HepG2 (cell line): ENCODE results near the gene ELL. TPM values are rescaled to one million over a fixed set of nuclear protein-coding genes. Genes with fewer than 3 reads are reported as not detected.

Source experiments
- ATAD3A ChIP-seq: sonication (generic); formaldehyde crosslinking; IDR thresholded peaks from 2 replicates; pipeline ENCODE4 v1.4.0; 2020; ENCODE audit warnings: missing genetic modification reagents
- ETV6 ChIP-seq: sonication (generic); formaldehyde crosslinking; conservative IDR thresholded peaks from 2 replicates; pipeline ENCODE4 v1.4.0; 2020; ENCODE audit warnings: missing genetic modification reagents
- FOSL2 ChIP-seq: sonication (generic); formaldehyde crosslinking; IDR thresholded peaks from 2 replicates; pipeline ENCODE4 v1.4.0; 2020; ENCODE audit warnings: missing genetic modification reagents
- GATAD2A ChIP-seq: IDR thresholded peaks from 2 replicates; pipeline ENCODE4 v1.6.1; 2016
- HIVEP1 ChIP-seq: sonication (generic); formaldehyde crosslinking; IDR thresholded peaks from 2 replicates; pipeline ENCODE4 v1.4.0; 2020; ENCODE audit warnings: mild to moderate bottlenecking, missing genetic modification reagents
- IKZF5 ChIP-seq: IDR thresholded peaks from 2 replicates; pipeline ENCODE4 v1.6.1; 2018; ENCODE audit warnings: missing genetic modification reagents, mild to moderate bottlenecking, missing compliant biosample characterization
- MNT ChIP-seq: fragments of 450-650 bp; IDR thresholded peaks from 2 replicates; pipeline ENCODE4 v1.6.1; 2016
- MXD4 ChIP-seq: IDR thresholded peaks from 2 replicates; pipeline ENCODE4 v1.6.1; 2016; ENCODE audit warnings: mild to moderate bottlenecking, missing biosample characterization, missing genetic modification reagents
- NONO ChIP-seq, 2 experiments: fragments of 450-650 bp in 1 of 2; sonication (generic) in 1 of 2; formaldehyde crosslinking in 1 of 2; IDR thresholded peaks in 1 of 2; conservative IDR thresholded peaks in 1 of 2; 2 replicates each; pipeline versions ENCODE4 v1.6.1 to v1.8.0; 2017 to 2022; ENCODE audit warnings: mild to moderate bottlenecking in 1 of 2, missing genetic modification reagents in 1 of 2, moderate library complexity in 1 of 2
- PAX8 ChIP-seq: sonication (generic); formaldehyde crosslinking; IDR thresholded peaks from 2 replicates; pipeline ENCODE4 v1.8.0; 2022; ENCODE audit warnings: mild to moderate bottlenecking, missing genetic modification reagents, borderline replicate concordance
- PREB ChIP-seq: sonication (generic); formaldehyde crosslinking; IDR thresholded peaks from 2 replicates; pipeline ENCODE4 v1.4.0; 2020; ENCODE audit warnings: missing genetic modification reagents
- TAF15 ChIP-seq: fragments of 200-400 bp; formaldehyde crosslinking; IDR thresholded peaks from one replicate; pipeline ENCODE4 v1.6.1; 2018; ENCODE audit warnings: mild to moderate bottlenecking, low read depth, low read length; ENCODE audit not compliant: poor library complexity, severe bottlenecking
- ZBTB21 ChIP-seq: sonication (generic); formaldehyde crosslinking; IDR thresholded peaks from 2 replicates; pipeline ENCODE4 v1.4.0; 2020; ENCODE audit warnings: missing genetic modification reagents
- ZC3H13 ChIP-seq: sonication (generic); formaldehyde crosslinking; IDR thresholded peaks from 2 replicates; pipeline ENCODE4 v1.8.1; 2023; ENCODE audit warnings: mild to moderate bottlenecking, missing genetic modification reagents, moderate library complexity
- ZFP36L2 ChIP-seq: sonication (generic); formaldehyde crosslinking; IDR thresholded peaks from 2 replicates; pipeline ENCODE4 v1.4.0; 2020; ENCODE audit warnings: missing genetic modification reagents
- ZNF142 ChIP-seq: sonication (generic); formaldehyde crosslinking; IDR thresholded peaks from 2 replicates; pipeline ENCODE4 v1.4.0; 2020; ENCODE audit warnings: missing genetic modification reagents
- ZNF180 ChIP-seq: sonication (generic); formaldehyde crosslinking; IDR thresholded peaks from 2 replicates; pipeline ENCODE4 v1.4.0; 2020; ENCODE audit warnings: low read depth, missing genetic modification reagents, borderline replicate concordance
- ZNF24 ChIP-seq: fragments of 450-650 bp; IDR thresholded peaks from 2 replicates; pipeline ENCODE4 v1.6.1; 2017; ENCODE audit warnings: antibody characterized with exemption, mild to moderate bottlenecking
- ZNF510 ChIP-seq: sonication (generic); formaldehyde crosslinking; IDR thresholded peaks from 2 replicates; pipeline ENCODE4 v1.4.0; 2020; ENCODE audit warnings: low read depth, mild to moderate bottlenecking, missing genetic modification reagents
- ZNF547 ChIP-seq: sonication (generic); formaldehyde crosslinking; IDR thresholded peaks from 2 replicates; pipeline ENCODE4 v1.5.1; 2020; ENCODE audit warnings: mild to moderate bottlenecking, missing genetic modification reagents
- ZNF709 ChIP-seq: sonication (generic); formaldehyde crosslinking; IDR thresholded peaks from 2 replicates; pipeline ENCODE4 v1.5.0; 2020; ENCODE audit warnings: mild to moderate bottlenecking, missing genetic modification reagents
- polyA plus RNA-seq, 8 experiments: library from polyadenylated mRNA; depleted of rRNA in 3 of 8; stranded (reverse) in 7 of 8; unstranded in 1 of 8; fragments of >200 nt; fragmentation: Illumina TruSeq in 4 of 8; extraction: Trizol in 4 of 8; gene quantifications; 2 replicates each; pipeline versions ENCODE4 v1.2.1 to v1.2.3, GENCODE V29; 2011 to 2016; ENCODE audit warnings: low read depth in 4 of 8, missing spikeins in 1 of 8, mixed read lengths in 1 of 8; ENCODE audit not compliant: insufficient read depth in 1 of 8
- total RNA-seq, 5 experiments: library from RNA; depleted of rRNA; stranded (reverse); fragments of >200 nt; fragmentation: Illumina TruSeq; extraction: Trizol; gene quantifications; 2 replicates each; pipeline ENCODE4 v1.2.3, GENCODE V29; 2016; ENCODE audit warnings: low read depth in 1 of 5

ELL gene
- total and polyA plus RNA-seq, 2 of the 13 experiments (the other 11 are each of a cell fraction or from before 2014, with no cell fraction given), result 3.7 to 5.4 TPM

- no peak for TF ChIP-seq ZNF24
- TF ChIP-seq ETV6 (CRISPR knock-in tag), result peak; percentile 88
- TF ChIP-seq ZBTB21 (CRISPR knock-in tag), result no peak
- 0 out of 2 replicates have a peak, but pooled peaks have one; percentile 44 for TF ChIP-seq ZNF142
- TF ChIP-seq ZNF709, result 0 out of 2 replicates have a peak, but pooled peaks have one; percentile 74
- no peak for TF ChIP-seq NONO (IDR thresholded peaks at IDR 0.05)
- peak; percentile 20; the same call in 1 of the 2 replicates for TF ChIP-seq NONO (CRISPR knock-in tag; conservative IDR thresholded peaks at IDR 0.05)
- no peak for TF ChIP-seq ZNF510 (CRISPR knock-in tag)
- TF ChIP-seq TAF15, result no peak
- TF ChIP-seq ZNF180 (CRISPR knock-in tag), result no peak
- TF ChIP-seq FOSL2, result 0 out of 2 replicates have a peak, but pooled peaks have one; percentile 13
- TF ChIP-seq MNT, result no peak
- TF ChIP-seq PREB, result no peak
- 0 out of 2 replicates have a peak, but pooled peaks have one; percentile 52 for TF ChIP-seq MXD4 (CRISPR knock-in tag)
- TF ChIP-seq HIVEP1 (CRISPR knock-in tag), result no peak; the same call in 1 of the 2 replicates
- TF ChIP-seq PAX8, result no peak
- TF ChIP-seq ZFP36L2 (CRISPR knock-in tag), result no peak
- TF ChIP-seq ZNF547 (CRISPR knock-in tag), result peak; percentile 68
- TF ChIP-seq GATAD2A (CRISPR knock-in tag), result no peak
- TF ChIP-seq ATAD3A (CRISPR knock-in tag), result no peak
- TF ChIP-seq ZC3H13 (CRISPR knock-in tag), result no peak
- peak; percentile 72; the same call in 1 of the 2 replicates for TF ChIP-seq IKZF5 (CRISPR knock-in tag)
Observed at GRCh38 chr19:18417250-18418028, 104.4 kb downstream of the ELL start (continued).
